ENCODE measurements around the gene SYNPO2L. TPM values are rescaled to one million over a fixed set of nuclear protein-coding genes. Genes with fewer than 3 reads are reported as not detected.
"Not testable (repeated sequence)": the region's sequence is repeated elsewhere in the genome, so short reads cannot be mapped to it uniquely, and the experiment has no call there.

Gene SYNPO2L, protein sequence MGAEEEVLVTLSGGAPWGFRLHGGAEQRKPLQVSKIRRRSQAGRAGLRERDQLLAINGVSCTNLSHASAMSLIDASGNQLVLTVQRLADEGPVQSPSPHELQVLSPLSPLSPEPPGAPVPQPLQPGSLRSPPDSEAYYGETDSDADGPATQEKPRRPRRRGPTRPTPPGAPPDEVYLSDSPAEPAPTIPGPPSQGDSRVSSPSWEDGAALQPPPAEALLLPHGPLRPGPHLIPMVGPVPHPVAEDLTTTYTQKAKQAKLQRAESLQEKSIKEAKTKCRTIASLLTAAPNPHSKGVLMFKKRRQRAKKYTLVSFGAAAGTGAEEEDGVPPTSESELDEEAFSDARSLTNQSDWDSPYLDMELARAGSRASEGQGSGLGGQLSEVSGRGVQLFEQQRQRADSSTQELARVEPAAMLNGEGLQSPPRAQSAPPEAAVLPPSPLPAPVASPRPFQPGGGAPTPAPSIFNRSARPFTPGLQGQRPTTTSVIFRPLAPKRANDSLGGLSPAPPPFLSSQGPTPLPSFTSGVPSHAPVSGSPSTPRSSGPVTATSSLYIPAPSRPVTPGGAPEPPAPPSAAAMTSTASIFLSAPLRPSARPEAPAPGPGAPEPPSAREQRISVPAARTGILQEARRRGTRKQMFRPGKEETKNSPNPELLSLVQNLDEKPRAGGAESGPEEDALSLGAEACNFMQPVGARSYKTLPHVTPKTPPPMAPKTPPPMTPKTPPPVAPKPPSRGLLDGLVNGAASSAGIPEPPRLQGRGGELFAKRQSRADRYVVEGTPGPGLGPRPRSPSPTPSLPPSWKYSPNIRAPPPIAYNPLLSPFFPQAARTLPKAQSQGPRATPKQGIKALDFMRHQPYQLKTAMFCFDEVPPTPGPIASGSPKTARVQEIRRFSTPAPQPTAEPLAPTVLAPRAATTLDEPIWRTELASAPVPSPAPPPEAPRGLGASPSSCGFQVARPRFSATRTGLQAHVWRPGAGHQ
- total RNA-seq: not detected in 2 replicates
- polyA plus RNA-seq: 0.40 TPM in 1 of 2 replicates, not detected in the other

- Histone ChIP-seq H3K27ac (no peak within 1 kb of the TSS), H3K9me2 (replicated peaks; ENCODE audit: insufficient read depth) (no peaks in the 10 kb centered on the region), H3K4me1 (ENCODE audit: insufficient read depth) (no peaks in the 10 kb centered on the region), H3K4me3 (no peak within 1 kb of the TSS), H3K79me2 (no peaks in the 10 kb centered on the region), H2AFZ (no peak within 1 kb of the TSS), H3K4me2 (no peak within 1 kb of the TSS), H4K20me1 (ENCODE audit: insufficient read depth, poor library complexity, severe bottlenecking) (no peaks in the 10 kb centered on the region), H3K36me3 (replicated peaks; ENCODE audit: insufficient read depth, low read depth) (no peaks in the 10 kb centered on the region), H3K9me3 (ENCODE audit: low read depth) (no peaks in the 10 kb centered on the region), H3K27me3 (no peaks in the 10 kb centered on the region)
- DNase-seq (ENCODE audit: low spot score): no peak
- TF ChIP-seq CTCF (IDR thresholded peaks at IDR 0.05; ENCODE audit: poor library complexity) (no peak), EZH2 (IDR thresholded peaks at IDR 0.05; ENCODE audit: borderline replicate concordance) (no peak), EZH2phosphoT487 (IDR thresholded peaks at IDR 0.05; ENCODE audit: low read depth, severe bottlenecking, unreplicated experiment) (no peak)
- 94% methylated on average over 5 of the region's 5 CpGs for WGBS (ENCODE audit: low lambda C conversion rate, missing lambda C conversion rate)
Observed at GRCh38 chr10:73655990-73656298, at the start of gene SYNPO2L. Gene SYNPO2L, minus strand, starts transcription at chr10:73656029. Its CDS starts 107 bp downstream, at chr10:73655922.

DNA sequence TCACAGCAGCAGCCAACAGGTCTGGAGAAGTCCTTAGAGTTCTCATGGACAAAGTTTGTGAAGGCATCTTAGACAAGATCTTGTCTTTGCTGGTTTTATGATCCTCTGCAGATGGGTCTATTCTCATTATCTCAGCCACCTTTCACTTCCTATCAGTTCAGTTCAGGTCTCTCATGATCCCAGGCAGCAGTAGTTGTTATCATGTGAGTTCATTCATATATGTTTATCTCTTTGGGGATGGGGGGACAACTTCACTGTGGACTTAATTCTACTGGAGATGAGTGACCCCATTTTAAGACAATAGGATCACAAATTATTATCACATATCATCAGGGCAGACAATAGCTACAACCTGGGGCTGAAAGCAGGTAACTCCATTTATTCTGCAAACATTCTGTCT, 48.1 kb upstream of the SYNPO2L start:
- not testable (repeated sequence) for H3K4me1 ChIP-seq (ENCODE audit: insufficient read depth); H4K20me1 ChIP-seq (ENCODE audit: insufficient read depth, poor library complexity, severe bottlenecking); H3K9me2 ChIP-seq (replicated peaks; ENCODE audit: insufficient read depth); H3K27ac ChIP-seq; H3K4me3 ChIP-seq; H3K27me3 ChIP-seq; H2AFZ ChIP-seq; DNase-seq (ENCODE audit: low spot score); H3K9me3 ChIP-seq (ENCODE audit: low read depth); H3K36me3 ChIP-seq (replicated peaks; ENCODE audit: insufficient read depth, low read depth); H3K4me2 ChIP-seq; H3K79me2 ChIP-seq

- not testable (repeated sequence) for H3K27ac ChIP-seq; H3K27me3 ChIP-seq; H3K4me3 ChIP-seq; H3K4me1 ChIP-seq (ENCODE audit: insufficient read depth); H2AFZ ChIP-seq; DNase-seq (ENCODE audit: low spot score); H3K36me3 ChIP-seq (replicated peaks; ENCODE audit: insufficient read depth, low read depth); H3K79me2 ChIP-seq; H3K9me3 ChIP-seq (ENCODE audit: low read depth); H3K4me2 ChIP-seq; H3K9me2 ChIP-seq (replicated peaks; ENCODE audit: insufficient read depth); H4K20me1 ChIP-seq (ENCODE audit: insufficient read depth, poor library complexity, severe bottlenecking)
- WGBS (ENCODE audit: low lambda C conversion rate, missing lambda C conversion rate): 88% methylated on average over 2 of the region's 2 CpGs
Observed at GRCh38 chr10:73698819-73699218, 43.0 kb upstream of the SYNPO2L start.

GRCh38 chr10:73697675-73698159, 41.9 kb upstream of the SYNPO2L start, which contains the start of gene AGAP5:
Gene AGAP5, minus strand, starts transcription at chr10:73698109. Its CDS starts 354 bp downstream, at chr10:73697755.
- H3K79me2 ChIP-seq; H3K4me1 ChIP-seq (ENCODE audit: insufficient read depth); DNase-seq (ENCODE audit: low spot score); H4K20me1 ChIP-seq (ENCODE audit: insufficient read depth, poor library complexity, severe bottlenecking); H3K9me2 ChIP-seq (replicated peaks; ENCODE audit: insufficient read depth); H2AFZ ChIP-seq; H3K4me2 ChIP-seq; H3K27ac ChIP-seq; H3K9me3 ChIP-seq (ENCODE audit: low read depth); H3K4me3 ChIP-seq; H3K27me3 ChIP-seq; H3K36me3 ChIP-seq (replicated peaks; ENCODE audit: insufficient read depth, low read depth): not testable (repeated sequence)
- WGBS (ENCODE audit: low lambda C conversion rate, missing lambda C conversion rate): 99% methylated on average over 11 of the region's 16 CpGs

- DNase-seq (ENCODE audit: low spot score); H3K27me3 ChIP-seq; H3K79me2 ChIP-seq; H3K9me3 ChIP-seq (ENCODE audit: low read depth); H3K4me3 ChIP-seq; H3K4me2 ChIP-seq; H4K20me1 ChIP-seq (ENCODE audit: insufficient read depth, poor library complexity, severe bottlenecking); H3K9me2 ChIP-seq (replicated peaks; ENCODE audit: insufficient read depth); H3K4me1 ChIP-seq (ENCODE audit: insufficient read depth); H3K36me3 ChIP-seq (replicated peaks; ENCODE audit: insufficient read depth, low read depth); H3K27ac ChIP-seq; H2AFZ ChIP-seq: not testable (repeated sequence)
Observed at GRCh38 chr10:73695302-73695701, 39.5 kb upstream of the SYNPO2L start.

GRCh38 chr10:73690755-73691154, 34.9 kb upstream of the SYNPO2L start:
- not testable (repeated sequence) for H2AFZ ChIP-seq; H3K4me3 ChIP-seq; H3K4me2 ChIP-seq; DNase-seq (ENCODE audit: low spot score); H3K36me3 ChIP-seq (replicated peaks; ENCODE audit: insufficient read depth, low read depth); H3K79me2 ChIP-seq; H4K20me1 ChIP-seq (ENCODE audit: insufficient read depth, poor library complexity, severe bottlenecking); H3K9me3 ChIP-seq (ENCODE audit: low read depth); H3K27ac ChIP-seq; H3K4me1 ChIP-seq (ENCODE audit: insufficient read depth); H3K27me3 ChIP-seq; H3K9me2 ChIP-seq (replicated peaks; ENCODE audit: insufficient read depth)
- 90% methylated on average over 6 of the region's 6 CpGs for WGBS (ENCODE audit: low lambda C conversion rate, missing lambda C conversion rate)

DNA sequence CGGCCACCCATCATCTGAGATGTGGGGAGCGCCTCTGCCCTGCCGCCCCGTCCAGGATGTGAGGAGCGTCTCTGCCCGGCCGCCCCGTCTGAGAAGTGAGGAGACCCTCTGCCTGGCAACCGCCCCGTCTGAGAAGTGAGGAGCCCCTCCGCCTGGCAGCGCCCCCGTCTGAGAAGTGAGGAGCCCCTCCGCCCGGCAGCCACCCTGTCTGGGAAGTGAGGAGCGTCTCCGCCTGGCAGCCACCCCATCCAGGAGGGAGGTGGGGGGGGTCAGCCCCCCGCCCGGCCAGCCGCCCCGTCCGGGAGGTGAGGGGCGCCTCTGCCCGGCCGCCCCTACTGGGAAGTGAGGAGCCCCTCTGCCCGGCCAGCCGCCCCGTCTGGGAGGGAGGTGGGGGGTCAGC, 33.8 kb upstream of the SYNPO2L start:
- WGBS (ENCODE audit: low lambda C conversion rate, missing lambda C conversion rate): 98% methylated on average over 7 of the region's 28 CpGs

More for the DNA sequence above, 33.8 kb upstream of the SYNPO2L start:
- not testable (repeated sequence) for H3K79me2 ChIP-seq; H2AFZ ChIP-seq; H3K27ac ChIP-seq; H3K9me3 ChIP-seq (ENCODE audit: low read depth); H3K4me1 ChIP-seq (ENCODE audit: insufficient read depth); H3K36me3 ChIP-seq (replicated peaks; ENCODE audit: insufficient read depth, low read depth); H3K4me2 ChIP-seq; H3K4me3 ChIP-seq; H3K27me3 ChIP-seq; H3K9me2 ChIP-seq (replicated peaks; ENCODE audit: insufficient read depth); DNase-seq (ENCODE audit: low spot score); H4K20me1 ChIP-seq (ENCODE audit: insufficient read depth, poor library complexity, severe bottlenecking)

Measured in hepatocyte (in vitro differentiated cells).